HG03159 (cell line): ENCODE results near the gene KYNU.
"Not testable (repeated sequence)": the region's sequence is repeated elsewhere in the genome, so short reads cannot be mapped to it uniquely, and the experiment has no call there.

Experiments
- ATAC-seq: cut with Tn5 transposase; IDR thresholded peaks from one replicate; pipeline ENCODE4 v1.9.1; 2021; ENCODE audit warnings: mild to moderate bottlenecking, moderate library complexity; ENCODE audit not compliant: unreplicated experiment

The KYNU gene

DNA sequence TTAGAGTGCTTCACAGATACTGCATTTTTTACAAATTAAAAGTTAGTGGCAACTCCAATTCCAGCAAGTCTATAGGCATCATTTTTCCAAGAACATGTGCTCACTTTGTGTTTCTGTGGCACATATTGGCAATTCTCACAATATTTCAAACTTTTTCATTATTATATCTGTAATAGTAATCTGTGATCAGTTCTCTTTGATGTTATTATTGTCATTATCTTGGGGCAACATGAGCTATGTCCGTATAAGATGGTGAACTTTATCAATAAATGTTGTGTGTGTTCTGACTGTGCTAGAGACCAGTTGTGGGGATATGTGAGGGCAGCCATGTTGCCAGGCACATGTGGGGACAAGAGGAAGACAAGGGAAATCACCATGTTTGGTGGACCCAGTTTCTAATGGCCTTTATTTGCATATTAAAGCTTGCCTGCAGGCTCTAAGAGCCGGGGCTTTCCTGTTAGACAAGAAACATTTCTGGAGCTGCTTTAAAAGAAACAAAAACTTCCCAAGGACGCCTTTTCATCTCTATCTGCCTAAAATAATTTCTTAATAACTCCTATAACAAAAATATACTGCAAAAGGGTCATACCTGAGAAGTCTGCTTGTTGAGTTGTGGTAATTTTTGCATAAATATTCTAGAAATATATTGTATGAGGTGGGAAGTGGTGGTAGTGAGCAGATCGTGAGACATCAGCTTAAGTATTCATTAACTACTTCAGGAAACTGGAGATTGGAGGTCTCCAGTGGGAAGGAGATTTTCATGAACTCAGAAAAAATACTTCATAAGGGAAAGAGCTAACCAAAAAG, 37.2 kb downstream of the KYNU start:
- peak; percentile 100 for ATAC-seq

DNA sequence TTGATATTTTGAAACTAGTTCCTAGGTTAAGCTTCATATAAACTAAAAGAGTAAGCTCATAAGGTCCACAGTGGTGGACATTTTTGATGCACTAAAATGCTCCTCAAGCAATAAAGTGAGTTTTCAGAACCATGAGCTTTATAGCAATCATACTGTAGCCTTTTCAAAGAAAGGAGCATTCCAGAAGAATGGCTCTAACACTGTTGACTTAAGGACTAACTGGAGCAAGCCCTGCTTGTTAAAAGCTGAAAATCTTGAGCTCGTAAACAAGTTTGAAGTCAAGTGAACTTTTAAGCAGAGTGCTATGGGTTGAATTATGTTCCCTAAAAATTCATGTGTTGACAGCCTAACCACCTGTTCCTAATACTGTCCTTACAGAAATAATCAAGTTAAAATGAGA, 38.0 kb downstream of the KYNU start:
- ATAC-seq = no peak

DNA sequence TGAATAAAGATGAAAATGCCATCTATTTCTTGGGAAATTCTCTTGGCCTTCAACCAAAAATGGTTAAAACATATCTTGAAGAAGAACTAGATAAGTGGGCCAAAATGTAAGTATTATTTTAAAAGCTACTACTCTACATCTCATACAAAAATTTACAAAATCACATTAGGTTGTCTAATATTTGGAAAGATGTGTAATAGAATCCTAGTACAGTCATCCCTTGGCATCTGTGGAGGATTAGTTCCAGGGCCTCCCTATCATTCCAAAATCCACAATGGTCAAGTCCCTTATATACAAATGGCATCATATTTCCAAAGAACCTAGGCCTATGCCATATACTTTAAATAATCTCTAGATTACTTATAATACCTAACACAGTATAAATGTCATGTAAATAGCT, 41.2 kb downstream of the KYNU start:
- no peak for ATAC-seq

DNA sequence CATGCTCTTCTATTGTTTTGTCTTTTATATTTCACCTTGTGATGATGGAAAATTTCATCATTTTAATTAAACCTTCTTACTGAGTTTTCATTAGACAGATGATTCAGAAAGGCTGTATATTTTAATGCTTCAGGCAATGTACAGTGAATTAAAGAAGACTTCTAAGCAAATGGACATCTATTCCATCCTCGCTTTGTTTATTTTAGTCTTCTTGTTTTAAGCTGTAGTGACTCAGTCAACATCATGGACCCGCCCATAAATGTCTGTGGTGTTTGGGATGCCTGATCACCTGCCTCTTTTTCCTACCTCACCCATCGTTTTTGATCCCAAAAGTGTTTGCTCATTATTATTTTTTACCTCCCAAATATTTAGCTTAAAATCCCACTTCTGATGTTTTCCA, 43.1 kb downstream of the KYNU start:
- no peak for ATAC-seq

DNA sequence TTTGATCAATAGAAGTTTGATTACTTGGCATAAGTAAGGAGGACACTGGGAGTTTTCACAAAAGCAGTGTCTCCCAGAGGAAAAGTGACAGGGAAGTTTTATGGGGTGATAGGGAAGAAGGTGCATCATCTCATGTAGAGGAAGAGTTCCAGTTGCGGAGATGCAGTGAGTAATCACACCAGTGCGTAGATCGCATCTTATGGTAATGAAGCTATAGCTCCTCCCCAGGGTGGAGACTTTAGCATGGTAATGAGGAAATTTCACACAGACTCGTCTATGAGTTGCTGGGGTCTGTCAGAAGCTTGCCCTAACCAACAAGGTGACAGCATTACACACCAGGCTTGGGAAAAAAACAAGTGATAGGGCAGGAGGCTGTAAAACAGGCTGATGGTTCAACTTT, 49.0 kb downstream of the KYNU start:
- ATAC-seq = no peak

DNA sequence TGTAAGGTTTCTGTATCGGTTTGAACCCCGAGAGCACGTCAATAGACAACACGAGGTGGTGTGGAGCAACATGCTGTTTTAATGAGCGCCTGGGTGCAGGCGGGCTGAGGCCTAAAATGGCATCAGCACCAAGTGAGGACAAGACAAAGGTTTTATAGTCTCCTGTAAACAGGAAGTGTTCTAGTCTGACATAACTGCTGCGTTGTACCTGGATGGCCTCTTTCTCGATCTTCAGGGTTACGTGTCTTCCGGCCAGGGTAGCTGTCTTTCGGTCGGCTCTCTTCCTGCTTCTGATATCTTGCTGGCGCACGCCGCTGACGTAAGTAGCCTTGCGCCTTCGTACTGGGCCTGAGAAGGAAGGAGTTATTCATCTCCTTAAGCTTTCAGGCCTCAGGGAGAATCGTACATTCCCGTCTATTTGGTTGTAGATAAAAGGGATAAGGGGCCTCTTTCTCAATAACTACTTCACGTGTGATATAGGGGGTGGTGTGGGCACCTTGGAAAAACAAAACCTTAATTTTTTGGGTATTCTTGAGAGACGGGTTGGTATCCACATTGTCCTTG, 53.5 kb downstream of the KYNU start:
- no peak for ATAC-seq

DNA sequence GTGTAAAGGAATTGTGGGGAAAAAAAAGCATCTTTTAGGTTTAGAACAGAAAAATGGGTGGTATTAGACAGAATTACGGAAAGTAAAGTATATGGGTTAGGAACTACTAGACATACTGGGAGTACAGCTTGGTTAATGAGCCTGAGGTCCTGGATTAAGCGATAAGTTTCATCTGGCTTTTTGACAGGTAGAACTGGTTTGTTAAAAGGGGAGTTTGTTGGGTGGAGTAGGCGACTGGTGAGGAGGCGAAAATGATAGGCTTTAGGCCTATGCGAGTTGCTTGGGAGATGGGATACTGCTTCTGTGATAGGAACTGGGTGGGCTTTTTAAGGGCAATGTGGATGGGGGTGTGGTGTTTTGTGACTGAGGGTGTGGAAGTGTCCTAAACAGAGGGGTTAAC, 56.5 kb downstream of the KYNU start:
- ATAC-seq = no peak

DNA sequence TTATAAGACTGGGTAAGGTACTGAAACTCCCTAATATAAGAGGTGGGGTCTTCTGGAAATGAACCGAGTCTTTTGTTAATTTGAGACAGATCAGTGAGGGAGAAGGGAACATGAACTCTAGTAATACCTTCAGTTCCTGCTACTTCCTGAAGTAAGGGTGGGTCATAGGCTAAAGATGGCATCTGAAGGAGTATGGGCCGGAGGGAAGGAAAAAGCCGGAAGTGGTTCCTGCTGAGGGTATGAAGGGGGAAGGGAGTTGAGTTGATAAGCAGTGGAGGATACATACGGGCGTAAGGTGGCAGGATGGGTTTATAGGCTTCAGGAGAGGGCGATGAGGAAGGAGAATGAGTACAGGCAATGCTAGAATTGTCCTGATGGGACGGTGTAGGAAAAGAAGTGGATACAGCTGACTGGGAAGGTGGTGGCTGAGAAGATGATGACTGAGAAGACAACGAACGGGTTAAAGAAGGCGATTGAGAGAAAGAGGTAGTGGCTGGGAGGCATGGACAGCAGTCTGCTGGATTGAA, 58.2 kb downstream of the KYNU start:
- no peak for ATAC-seq

DNA sequence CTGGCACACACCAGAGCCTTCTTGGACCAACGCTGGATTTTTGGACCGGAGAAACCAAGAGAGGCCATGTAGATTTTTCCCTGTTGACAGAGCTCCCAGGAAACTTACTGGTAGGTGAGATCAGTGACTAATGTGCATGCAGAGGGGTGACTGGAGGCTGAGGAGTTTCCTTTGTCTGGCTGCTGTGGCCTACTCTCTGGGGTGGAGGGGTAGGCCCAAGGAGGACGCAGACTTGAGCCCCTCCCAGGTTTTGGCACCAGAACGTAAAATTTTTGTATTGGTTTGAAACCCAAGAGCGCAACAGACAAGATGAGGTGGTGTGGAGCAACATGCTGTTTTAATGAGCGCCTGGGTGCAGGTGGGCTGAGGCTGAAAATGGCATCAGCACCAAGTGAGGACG, 59.2 kb downstream of the KYNU start:
- no peak for ATAC-seq

DNA sequence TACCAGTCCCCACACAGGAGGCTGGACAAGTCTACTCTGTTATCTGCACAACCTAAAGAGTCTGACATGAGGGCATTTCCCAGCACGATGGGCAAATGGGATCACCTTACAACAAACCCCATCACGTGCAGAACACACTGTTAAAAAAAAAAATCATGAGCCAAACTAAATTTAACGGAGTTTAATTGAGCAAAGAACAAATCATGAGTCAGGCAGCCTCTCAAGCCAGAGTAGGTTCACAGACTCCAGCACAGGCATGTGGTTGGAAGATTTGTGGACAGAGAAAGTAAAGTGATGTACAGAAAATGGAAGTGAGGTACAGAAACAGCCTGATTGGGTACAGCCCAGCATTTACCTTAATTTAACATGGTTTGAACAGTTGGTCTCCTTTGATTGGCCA, 59.9 kb downstream of the KYNU start:
- no peak for ATAC-seq

DNA sequence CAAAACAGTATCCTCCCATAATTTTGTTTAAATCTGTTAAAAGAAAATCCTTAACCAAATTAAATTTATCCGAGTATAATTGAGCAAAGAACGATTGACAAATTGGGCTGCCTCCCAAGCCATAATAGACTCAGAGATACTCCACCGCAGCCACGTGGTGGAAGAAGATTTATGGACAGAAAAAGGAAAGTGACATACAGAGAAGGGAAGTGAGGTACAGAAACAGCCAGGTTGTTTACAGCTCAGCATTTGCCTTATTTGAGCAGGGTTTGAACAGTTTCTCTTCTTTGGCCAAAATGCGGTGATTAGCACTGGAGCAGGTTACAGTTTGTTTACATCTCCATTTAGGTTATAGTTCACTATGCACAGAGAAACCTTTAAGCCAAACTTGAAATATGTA, 60.8 kb downstream of the KYNU start:
- ATAC-seq = no peak

DNA sequence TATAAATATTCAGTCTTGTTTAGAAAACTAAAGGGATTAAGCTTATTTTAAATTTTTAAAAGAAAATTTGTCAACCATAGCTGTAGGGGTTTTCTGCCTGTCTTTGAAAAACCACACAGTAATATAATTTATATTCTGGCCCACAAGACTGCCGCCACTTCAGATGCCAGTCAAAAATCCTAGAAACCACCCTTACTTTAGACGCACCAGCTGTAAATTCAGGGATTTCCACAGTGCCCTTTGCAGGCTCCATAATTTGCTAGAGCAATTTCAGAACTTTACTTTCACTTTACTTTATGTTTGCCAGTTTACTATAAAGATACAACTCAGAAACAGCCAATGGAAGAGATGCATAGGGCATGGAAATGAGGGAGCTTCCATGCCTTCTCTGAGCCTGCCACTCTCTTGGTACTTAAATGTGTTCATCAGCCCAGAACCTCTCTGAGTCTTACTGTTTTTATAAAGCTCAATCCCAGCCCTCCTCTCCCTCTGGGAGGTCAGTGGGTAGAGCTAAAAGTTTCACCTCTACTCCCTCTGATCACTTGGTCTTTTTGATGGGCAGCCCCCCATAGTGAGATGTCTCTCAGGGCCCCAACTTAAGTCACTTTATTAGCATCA, 63.3 kb downstream of the KYNU start:
- no peak for ATAC-seq

DNA sequence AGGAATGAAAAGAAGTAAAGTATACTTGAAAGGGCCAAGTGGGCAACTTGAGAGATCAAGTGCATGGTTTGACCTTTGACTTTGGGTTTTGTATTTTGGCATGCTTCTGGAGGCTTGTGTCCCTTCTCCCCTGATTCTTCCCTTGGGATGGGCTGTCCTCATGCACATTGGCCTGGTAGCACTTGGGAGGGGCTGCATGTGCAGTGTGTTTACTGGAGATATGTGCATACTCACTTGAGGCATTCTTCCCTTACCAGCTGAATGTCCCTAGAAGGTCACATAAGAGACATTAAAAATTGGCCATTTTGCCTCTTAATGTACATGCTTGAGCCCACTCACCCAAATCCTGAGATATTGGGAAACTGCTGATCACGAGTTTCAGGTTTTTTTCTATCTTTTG, 65.2 kb downstream of the KYNU start:
- ATAC-seq = no peak

DNA sequence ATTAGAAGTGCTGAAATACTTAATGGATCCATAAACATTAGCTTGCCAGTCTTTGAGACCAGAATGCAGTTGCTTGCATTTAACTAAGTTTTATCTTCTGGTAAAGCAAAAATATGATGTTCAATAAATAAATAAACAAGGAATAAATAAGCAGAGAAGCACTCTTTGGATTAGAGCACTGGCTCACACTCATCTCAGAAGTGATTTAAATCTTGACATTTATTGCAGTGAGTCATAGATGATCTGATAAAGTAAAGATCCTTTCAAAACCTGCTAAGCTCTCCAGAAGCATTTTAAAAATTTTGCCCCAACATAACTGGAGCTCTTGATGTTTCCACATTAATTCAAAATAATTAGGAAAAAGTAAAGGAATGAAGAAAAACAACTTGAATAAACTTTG, 66.8 kb downstream of the KYNU start:
- ATAC-seq = no peak

DNA sequence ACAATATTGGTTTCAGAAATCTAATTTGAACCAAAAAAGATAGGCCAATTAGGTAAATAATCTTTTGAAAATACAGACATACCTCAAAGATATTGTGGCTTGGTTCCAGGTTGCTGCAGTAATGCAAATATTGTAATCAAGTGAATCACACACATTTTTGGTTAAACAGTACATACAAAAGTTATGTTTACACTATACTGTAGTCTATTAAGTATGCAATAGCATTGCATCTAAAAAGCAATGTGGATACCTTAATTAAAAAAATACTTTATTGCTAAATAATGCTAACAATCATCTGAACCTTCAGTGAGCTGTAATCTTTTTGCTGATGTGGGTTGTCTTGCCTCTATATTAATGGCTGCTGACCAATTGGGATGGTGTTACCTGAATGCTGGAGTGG, 67.3 kb downstream of the KYNU start:
- no peak for ATAC-seq

DNA sequence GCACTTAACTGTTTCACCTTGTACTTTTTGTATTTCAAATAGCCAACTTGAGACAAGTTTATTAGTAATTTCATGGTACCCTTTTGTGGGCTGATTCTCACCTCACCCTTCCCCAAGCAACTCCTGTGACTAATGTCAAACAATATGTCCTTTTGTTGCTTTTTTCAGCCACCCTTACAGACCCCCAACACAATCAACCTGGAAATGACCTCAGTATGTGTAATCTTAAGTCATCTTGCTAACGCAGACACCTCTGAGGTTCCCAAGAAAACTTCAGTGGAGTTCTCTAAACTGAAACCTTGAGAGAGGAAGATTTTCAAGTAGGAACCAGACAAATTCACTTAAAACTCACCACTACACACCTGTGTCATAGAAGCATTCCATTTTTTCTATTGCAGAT, 69.5 kb downstream of the KYNU start:
- ATAC-seq = no peak

DNA sequence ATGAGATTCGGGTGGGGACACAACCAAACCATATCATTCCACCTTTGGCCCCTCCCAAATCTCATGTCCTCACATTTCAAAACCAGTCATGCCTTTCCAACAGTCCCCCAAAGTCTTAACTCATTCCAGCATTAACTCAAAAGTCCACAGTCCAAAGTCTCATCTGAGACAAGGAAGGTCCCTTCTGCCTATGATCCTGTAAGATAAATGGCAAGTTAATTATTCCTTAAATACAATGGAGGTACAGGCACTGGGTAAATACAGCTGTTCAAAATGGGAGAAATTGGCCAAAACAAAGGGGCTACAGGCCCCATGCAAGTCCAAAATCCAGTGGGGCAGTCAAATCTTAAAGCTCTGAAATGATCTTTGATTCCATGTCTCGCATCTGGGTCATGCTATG, 71.3 kb downstream of the KYNU start:
- ATAC-seq = not testable (repeated sequence)

DNA sequence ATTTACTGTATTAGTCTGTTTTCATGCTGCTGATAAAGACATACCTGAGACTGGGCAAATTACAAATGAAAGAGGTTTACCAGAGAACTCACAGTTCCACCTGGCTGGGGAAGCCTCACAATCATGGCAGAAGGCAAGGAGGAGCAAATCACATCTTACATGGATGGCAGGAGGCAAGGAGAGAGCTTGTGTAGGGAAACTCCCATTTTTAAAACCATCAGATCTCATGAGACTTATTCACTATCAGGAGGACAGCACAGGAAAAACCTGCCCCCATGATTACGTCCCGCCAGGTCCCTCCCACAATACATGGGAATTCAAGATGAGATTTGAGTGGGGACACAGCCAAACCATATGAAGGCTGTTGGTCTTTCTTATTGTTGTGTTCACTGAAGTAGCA, 72.9 kb downstream of the KYNU start:
- ATAC-seq = not testable (repeated sequence)

DNA sequence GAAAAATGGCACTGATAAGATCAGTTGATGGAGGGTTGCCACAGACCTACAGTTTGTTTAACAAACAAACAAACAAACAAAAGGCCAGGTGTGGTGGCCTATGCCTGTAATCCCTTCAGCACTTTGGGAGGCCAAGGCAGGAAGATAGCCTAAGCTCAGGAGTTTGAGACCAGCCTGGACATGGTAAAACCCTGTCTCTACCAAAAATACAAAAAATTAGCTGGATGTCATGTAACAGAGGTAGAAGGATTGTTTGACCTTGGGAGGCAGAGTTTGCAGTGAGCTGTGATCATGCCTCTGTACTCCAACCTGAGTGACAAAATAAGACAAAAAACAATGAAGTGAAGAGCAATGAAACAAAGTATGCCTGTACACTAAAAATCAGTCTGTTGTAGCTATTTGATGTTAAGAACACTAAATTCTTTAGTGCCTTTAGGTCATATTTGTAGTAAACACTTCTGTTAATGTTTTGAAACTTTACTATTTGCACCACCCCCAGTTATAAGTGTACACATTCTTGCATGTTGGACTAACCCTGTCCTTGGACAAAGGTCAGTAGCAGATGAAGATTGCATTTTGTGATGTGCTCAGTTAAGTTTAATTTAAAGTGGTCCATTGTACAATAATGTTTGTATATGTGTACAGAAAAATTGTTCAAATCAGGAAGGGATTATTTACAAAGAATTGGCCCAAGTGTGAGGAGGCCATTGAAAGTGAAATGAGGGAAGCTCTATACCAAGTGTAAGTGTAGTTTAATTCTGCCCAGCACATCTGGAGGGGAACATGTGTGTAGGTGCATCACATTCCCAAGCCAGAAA, 73.9 kb downstream of the KYNU start:
- no peak for ATAC-seq

DNA sequence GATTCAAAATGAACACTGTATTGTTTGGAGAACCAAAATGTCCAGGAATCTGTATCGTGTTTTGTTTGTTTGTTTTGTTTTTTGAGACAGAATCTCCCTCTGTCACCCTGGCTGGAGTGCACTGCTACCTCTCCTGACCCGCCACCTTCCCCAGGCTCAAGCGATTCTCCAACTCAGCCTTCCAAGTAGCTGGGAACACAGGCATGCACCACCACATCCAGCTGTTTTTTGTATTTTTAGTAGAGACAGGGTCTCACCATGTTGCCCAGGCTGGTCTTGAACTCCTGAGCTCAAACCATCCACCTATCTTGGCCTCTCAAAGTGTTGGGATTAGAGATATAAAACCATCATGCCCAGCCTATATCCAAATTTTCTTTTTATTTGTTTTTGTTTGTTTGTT, 74.6 kb downstream of the KYNU start:
- no peak for ATAC-seq

DNA sequence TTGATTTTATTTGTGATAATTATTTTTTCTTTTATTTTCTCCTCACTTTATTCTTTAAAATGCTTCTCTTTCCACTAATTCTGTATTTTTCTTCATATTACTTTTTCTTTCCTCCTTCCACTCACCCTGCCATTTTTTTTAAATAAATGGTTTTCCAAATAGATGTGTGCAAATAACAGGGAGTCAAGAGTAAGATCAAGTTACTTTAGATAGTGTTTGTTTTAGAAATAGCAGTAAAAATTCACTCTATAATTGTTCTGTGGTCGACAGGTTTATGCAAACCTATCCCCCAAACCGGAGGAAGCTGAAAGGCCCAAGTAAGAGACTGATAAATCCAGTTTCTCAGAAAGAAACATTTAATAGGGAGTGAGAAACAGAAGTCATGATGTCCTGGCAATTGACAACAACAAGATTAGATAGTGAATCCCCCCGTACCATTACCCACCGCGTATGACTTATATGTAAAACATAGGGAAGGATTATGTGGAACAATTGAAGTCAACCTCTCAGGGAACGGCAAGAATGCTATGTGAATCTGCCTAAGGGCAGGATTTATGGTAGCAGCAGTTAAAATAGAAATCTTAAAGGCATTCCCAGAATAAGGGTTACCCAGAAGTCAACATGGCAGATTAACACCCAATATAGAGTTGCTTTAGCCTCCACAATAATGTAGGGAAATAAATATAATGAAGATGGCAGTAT, 75.5 kb downstream of the KYNU start:
- no peak for ATAC-seq
